ENCODE measurements around the gene RPS6KC1. TPM values are rescaled to one million over a fixed set of nuclear protein-coding genes. Genes with fewer than 3 reads are reported as not detected.

The RPS6KC1 gene
- total RNA-seq, 4 donors from 2014 or later, result 22.9 to 30.1 (median 26.7) TPM

DNA sequence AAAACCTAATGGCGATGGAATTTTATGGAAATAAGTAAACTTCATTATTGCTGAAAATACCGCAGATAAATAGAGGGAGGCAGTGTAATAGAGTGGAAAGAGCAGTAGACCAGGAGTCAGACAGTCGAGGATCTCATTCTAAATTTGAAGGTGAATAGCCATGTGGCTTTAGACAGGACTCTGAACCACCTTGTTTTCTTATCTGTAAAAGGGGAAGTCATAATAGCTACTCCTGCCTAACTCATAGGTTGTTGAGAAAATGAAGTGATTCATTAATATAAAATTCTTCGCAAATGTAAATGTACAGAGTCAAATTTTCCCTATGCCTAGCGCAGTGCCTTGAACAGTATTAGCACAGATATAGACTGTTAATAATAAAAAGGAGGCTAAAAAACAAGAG, 14.8 kb downstream of the RPS6KC1 start:
- H3K27ac ChIP-seq, result no peak overlapping the region
- no peak for DNase-seq (ENCODE audit: low spot score in 2 of 2)
- peaks cover 0 to 17% (median 3%) of the 10 kb centered on the region in 4 donors for H3K4me1 ChIP-seq
- no peaks in the 10 kb centered on the region for H3K27me3 ChIP-seq
- H3K4me3 ChIP-seq, result no peak overlapping the region
- no peaks in the 10 kb centered on the region for H3K36me3 ChIP-seq
- WGBS, 2 donors, result 92 to 94% methylated on average over 5 of the region's 5 CpGs
- H3K9me3 ChIP-seq, result no peaks in the 10 kb centered on the region
- TF ChIP-seq, protein P1, sequence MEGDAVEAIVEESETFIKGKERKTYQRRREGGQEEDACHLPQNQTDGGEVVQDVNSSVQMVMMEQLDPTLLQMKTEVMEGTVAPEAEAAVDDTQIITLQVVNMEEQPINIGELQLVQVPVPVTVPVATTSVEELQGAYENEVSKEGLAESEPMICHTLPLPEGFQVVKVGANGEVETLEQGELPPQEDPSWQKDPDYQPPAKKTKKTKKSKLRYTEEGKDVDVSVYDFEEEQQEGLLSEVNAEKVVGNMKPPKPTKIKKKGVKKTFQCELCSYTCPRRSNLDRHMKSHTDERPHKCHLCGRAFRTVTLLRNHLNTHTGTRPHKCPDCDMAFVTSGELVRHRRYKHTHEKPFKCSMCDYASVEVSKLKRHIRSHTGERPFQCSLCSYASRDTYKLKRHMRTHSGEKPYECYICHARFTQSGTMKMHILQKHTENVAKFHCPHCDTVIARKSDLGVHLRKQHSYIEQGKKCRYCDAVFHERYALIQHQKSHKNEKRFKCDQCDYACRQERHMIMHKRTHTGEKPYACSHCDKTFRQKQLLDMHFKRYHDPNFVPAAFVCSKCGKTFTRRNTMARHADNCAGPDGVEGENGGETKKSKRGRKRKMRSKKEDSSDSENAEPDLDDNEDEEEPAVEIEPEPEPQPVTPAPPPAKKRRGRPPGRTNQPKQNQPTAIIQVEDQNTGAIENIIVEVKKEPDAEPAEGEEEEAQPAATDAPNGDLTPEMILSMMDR (IDR thresholded peaks at IDR 0.05), result no peak
- TF ChIP-seq POLR2A (IDR thresholded peaks at IDR 0.05) (no peak), EP300 (IDR thresholded peaks at IDR 0.05) (no peak)

DNA sequence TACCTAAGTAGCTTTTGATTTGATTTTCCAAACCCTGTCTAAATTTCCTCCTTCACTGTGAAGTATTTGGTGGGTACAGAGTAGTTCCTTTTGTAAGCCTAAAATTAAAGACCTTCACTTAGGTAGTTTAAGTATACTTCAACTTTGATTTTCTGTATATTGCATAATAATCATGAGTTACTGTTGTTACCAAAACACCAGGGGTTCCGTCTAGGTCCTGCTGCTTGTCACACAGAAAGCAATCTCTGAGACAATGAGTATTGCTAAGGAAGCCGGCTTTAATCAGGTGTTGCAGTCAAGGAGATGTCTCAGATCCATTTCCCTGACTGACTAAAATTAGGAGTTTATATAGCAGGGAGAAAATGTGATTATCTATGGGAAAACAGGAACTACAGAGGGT, 15.3 kb downstream of the RPS6KC1 start:
- DNase-seq (ENCODE audit: low spot score in 2 of 2), result no peak
- WGBS, 2 donors, result 67 to 72% methylated on average over 2 of the region's 2 CpGs
- no peak overlapping the region for H3K4me3 ChIP-seq
- no peaks in the 10 kb centered on the region for H3K27me3 ChIP-seq
- peaks cover 0 to 17% (median 3%) of the 10 kb centered on the region in 4 donors for H3K4me1 ChIP-seq
- TF ChIP-seq, protein P1 (IDR thresholded peaks at IDR 0.05), result no peak
- TF ChIP-seq POLR2A (IDR thresholded peaks at IDR 0.05) (no peak), EP300 (IDR thresholded peaks at IDR 0.05) (no peak)
- no peaks in the 10 kb centered on the region for H3K36me3 ChIP-seq
- no peak overlapping the region for H3K27ac ChIP-seq
- H3K9me3 ChIP-seq, result no peaks in the 10 kb centered on the region

DNA sequence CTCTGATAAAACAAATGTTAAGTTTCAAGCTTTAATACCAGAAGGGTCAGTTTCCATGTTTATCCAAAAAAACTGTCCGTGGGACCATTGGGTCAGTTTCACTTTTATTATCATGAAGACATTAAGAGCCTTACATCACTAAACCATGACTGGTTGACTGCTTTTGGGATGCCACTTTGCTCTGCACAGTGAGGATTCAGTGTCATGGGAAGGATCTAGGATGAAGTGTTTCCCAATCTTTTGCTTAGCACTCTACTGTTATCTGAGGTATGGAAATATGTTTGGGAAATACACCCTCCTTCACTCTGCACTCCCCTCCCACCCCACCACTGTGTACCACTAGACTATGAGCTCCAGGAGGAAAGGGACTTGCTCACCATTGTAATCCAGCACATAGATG, 16.3 kb downstream of the RPS6KC1 start:
- H3K4me1 ChIP-seq, result peaks cover 0 to 17% (median 3%) of the 10 kb centered on the region in 4 donors
- H3K9me3 ChIP-seq, result no peaks in the 10 kb centered on the region
- WGBS, 2 donors, result 81 to 100% methylated on average over 1 of the region's 1 CpG
- TF ChIP-seq, protein P1 (IDR thresholded peaks at IDR 0.05), result no peak
- TF ChIP-seq EP300 (IDR thresholded peaks at IDR 0.05) (no peak), POLR2A (IDR thresholded peaks at IDR 0.05) (no peak)
- no peak for DNase-seq (ENCODE audit: low spot score in 2 of 2)
- no peaks in the 10 kb centered on the region for H3K27me3 ChIP-seq
- H3K36me3 ChIP-seq, result no peaks in the 10 kb centered on the region
- no peak overlapping the region for H3K27ac ChIP-seq
- H3K4me3 ChIP-seq, result no peak overlapping the region

DNA sequence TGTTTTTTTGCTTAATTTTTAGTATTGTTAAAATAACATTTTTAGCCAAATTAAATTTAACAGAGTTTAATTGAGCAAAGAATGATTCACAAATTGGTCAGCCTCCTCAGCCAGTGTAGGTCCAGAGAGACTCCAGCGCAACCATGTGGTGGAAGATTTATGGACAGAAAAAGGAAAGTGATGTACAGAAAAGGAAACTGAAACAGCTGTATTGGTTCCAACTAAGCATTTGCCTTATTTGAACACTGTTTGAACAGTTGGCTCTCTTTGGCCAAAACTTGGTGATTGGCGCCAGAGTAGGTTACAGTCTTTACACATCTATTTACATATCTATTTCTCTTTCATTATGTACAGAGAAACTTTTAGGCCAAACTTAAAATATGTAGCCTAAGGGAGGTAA, 19.4 kb downstream of the RPS6KC1 start:
- H3K4me3 ChIP-seq, result no peak overlapping the region

DNA sequence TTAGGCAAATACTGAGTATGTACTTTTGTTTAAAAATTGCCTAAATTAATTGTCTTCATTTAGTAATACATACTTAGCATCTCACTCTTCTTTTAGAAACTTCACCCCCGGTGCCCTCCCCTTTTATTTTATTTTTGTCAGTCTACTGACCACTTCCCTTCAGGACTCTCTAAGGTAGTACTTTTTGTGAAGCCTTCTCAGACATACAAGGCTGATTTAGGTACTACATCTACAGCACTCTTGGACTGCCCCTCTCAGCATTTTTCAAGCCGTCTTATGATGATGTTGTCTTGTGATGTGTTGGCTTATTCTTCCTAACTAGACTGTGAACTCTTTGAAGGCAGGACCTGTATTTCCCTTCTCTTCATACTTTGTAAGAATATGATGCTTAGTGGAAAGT, 24.7 kb downstream of the RPS6KC1 start:
- H3K27ac ChIP-seq, result no peak overlapping the region
- DNase-seq (ENCODE audit: low spot score in 2 of 2), result no peak
- H3K4me3 ChIP-seq, result no peak overlapping the region
- WGBS, 2 donors, result 95 to 97% methylated on average over 2 of the region's 2 CpGs
- no peaks in the 10 kb centered on the region for H3K27me3 ChIP-seq
- H3K9me3 ChIP-seq, result no peaks in the 10 kb centered on the region
- TF ChIP-seq, protein P1 (IDR thresholded peaks at IDR 0.05), result no peak
- TF ChIP-seq POLR2A (IDR thresholded peaks at IDR 0.05) (no peak), EP300 (IDR thresholded peaks at IDR 0.05) (no peak)
- H3K36me3 ChIP-seq, result peaks cover 0 to 24% (median 0%) of the 10 kb centered on the region in 3 donors
- H3K4me1 ChIP-seq, result peaks cover 0 to 7% (median 0%) of the 10 kb centered on the region in 4 donors

More for the DNA sequence above, 19.4 kb downstream of the RPS6KC1 start:
- no peak for DNase-seq (ENCODE audit: low spot score in 2 of 2)
- H3K9me3 ChIP-seq, result no peaks in the 10 kb centered on the region
- no peaks in the 10 kb centered on the region for H3K27me3 ChIP-seq
- H3K36me3 ChIP-seq, result no peaks in the 10 kb centered on the region
- 37 to 52% methylated on average over 2 of the region's 2 CpGs for WGBS, 2 donors
- TF ChIP-seq, protein P1 (IDR thresholded peaks at IDR 0.05), result no peak
- TF ChIP-seq POLR2A (IDR thresholded peaks at IDR 0.05) (no peak), EP300 (IDR thresholded peaks at IDR 0.05) (no peak)
- H3K27ac ChIP-seq, result no peak overlapping the region
- peaks cover 0 to 16% (median 0%) of the 10 kb centered on the region in 4 donors for H3K4me1 ChIP-seq

Measured in tibial nerve (tissue), 4 donors.